Measurements from ENCODE around the gene SLC28A1. TPM values are rescaled to one million over a fixed set of nuclear protein-coding genes. Genes with fewer than 3 reads are reported as not detected.

Gene SLC28A1
- total and polyA plus RNA-seq, 11 donors = 0.14 to 2.9 (median 0.74) TPM; not detected in 1

DNA sequence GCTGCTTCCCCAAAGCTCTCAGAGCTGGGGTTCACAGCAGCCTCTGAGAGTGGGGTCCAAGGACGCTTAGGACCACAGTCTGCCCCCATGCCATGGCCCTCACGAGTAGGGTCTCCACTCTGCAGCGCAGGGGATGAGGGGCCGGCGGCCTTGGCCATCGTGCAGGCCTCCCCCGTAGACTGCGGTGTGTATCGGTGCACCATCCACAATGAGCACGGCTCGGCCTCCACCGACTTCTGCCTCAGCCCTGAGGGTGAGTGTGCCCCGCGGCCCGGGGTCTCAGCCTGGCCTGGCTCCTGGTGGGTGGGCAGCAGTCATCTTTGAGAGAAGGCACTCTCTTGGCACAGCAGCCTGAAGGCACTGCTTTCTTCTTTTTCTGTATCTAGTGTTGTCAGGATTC is 24.8 kb upstream of the SLC28A1 start:
- H3K9me3 ChIP-seq = no peaks in the 10 kb centered on the region
- no peak overlapping the region for H3K4me3 ChIP-seq
- intact Hi-C loops (cut with DNase I) = loop anchor here in 8 of 10 donors (5.0 to 10.0 kb wide), 4 partner anchors 53 to 185 kb away; no protein-coding TSS in a partner anchor
- 91 to 96% (median 95%) methylated on average over 11 to 15 of the region's 15 CpGs; no CpG with 5 or more reads in 1 of the 4 donors for WGBS, 4 donors
- no peaks in the 10 kb centered on the region for H3K27me3 ChIP-seq
- ATAC-seq = no peak
- peaks cover 0 to 89% (median 49%) of the 10 kb centered on the region in 9 donors for H3K36me3 ChIP-seq
- peaks cover 0 to 58% (median 30%) of the 10 kb centered on the region in 12 donors for H3K4me1 ChIP-seq
- DNase-seq = no peak
- no peak overlapping the region for H3K27ac ChIP-seq
- TF ChIP-seq, protein P1, sequence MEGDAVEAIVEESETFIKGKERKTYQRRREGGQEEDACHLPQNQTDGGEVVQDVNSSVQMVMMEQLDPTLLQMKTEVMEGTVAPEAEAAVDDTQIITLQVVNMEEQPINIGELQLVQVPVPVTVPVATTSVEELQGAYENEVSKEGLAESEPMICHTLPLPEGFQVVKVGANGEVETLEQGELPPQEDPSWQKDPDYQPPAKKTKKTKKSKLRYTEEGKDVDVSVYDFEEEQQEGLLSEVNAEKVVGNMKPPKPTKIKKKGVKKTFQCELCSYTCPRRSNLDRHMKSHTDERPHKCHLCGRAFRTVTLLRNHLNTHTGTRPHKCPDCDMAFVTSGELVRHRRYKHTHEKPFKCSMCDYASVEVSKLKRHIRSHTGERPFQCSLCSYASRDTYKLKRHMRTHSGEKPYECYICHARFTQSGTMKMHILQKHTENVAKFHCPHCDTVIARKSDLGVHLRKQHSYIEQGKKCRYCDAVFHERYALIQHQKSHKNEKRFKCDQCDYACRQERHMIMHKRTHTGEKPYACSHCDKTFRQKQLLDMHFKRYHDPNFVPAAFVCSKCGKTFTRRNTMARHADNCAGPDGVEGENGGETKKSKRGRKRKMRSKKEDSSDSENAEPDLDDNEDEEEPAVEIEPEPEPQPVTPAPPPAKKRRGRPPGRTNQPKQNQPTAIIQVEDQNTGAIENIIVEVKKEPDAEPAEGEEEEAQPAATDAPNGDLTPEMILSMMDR (IDR thresholded peaks at IDR 0.05) = no peak
- TF ChIP-seq POLR2A (IDR thresholded peaks at IDR 0.05) = no peak

- WGBS, 4 donors = 62 to 65% (median 63%) methylated on average over 3 of the region's 3 CpGs
- intact Hi-C loops (cut with DNase I) = loop anchor here in 8 of 10 donors (5.0 to 10.0 kb wide), 4 partner anchors 51 to 183 kb away; no protein-coding TSS in a partner anchor
- no peak for DNase-seq
- H3K27me3 ChIP-seq = no peaks in the 10 kb centered on the region
- H3K4me3 ChIP-seq = no peak overlapping the region
- peak overlapping the region in 2 of 12 donors; percentile 17 to 43 for H3K27ac ChIP-seq
- H3K4me1 ChIP-seq = peaks cover 0 to 44% (median 20%) of the 10 kb centered on the region in 12 donors
- peaks cover 0 to 94% (median 51%) of the 10 kb centered on the region in 9 donors for H3K36me3 ChIP-seq
- TF ChIP-seq POLR2A (IDR thresholded peaks at IDR 0.05) = no peak
- TF ChIP-seq, protein P1 (IDR thresholded peaks at IDR 0.05) = no peak
- ATAC-seq = no peak
- no peaks in the 10 kb centered on the region for H3K9me3 ChIP-seq
These were observed 22.7 kb upstream of the SLC28A1 start for GRCh38 chr15:84861781-84862180.

GRCh38 chr15:84862214-84862975 is 22.1 kb upstream of the SLC28A1 start:
- H3K4me3 ChIP-seq = no peak overlapping the region
- H3K9me3 ChIP-seq = no peaks in the 10 kb centered on the region
- no peaks in the 10 kb centered on the region for H3K27me3 ChIP-seq
- H3K4me1 ChIP-seq = peaks cover 0 to 44% (median 20%) of the 10 kb centered on the region in 12 donors
- H3K36me3 ChIP-seq = peaks cover 0 to 94% (median 51%) of the 10 kb centered on the region in 9 donors
- DNase-seq (no peak), ATAC-seq (no peak)
- TF ChIP-seq POLR2A (IDR thresholded peaks at IDR 0.05) = no peak
- TF ChIP-seq, protein P1 (IDR thresholded peaks at IDR 0.05) = no peak
- 79 to 88% (median 84%) methylated on average over 17 of the region's 17 CpGs for WGBS, 4 donors
- intact Hi-C loops (cut with DNase I) = loop anchor here in 8 of 10 donors (5.0 to 10.0 kb wide), 4 partner anchors 50 to 182 kb away; no protein-coding TSS in a partner anchor
- H3K27ac ChIP-seq = peak overlapping the region in 5 of 12 donors; percentile 18 to 81 (median 38)
